Gastrocnemius medialis (tissue), 4 donors: ENCODE measurements around the gene PIGX. TPM values are rescaled to one million over a fixed set of nuclear protein-coding genes. Genes with fewer than 3 reads are reported as not detected.

Experiments
- ATAC-seq, 2 donors: fragments of 150-250 bp; one replicate each; pipeline ENCODE4 v1.9.1; 2016
- DNase-seq, 2 donors: peaks; one replicate each; pipeline ENCODE4 v3.0.0-alpha.2; 2019
- H3K27ac ChIP-seq, 4 donors: fragments of 200-600 bp; sonication (generic); 1 replicate in 1 of 4; 2 replicates in 3 of 4; pipeline ENCODE4 v1.5.1; 2016 to 2018; ENCODE audit warnings: mild to moderate bottlenecking in 2 of 4, moderate library complexity in 1 of 4
- H3K27me3 ChIP-seq, 3 donors: fragments of 200-600 bp; sonication (generic) in 2 of 3; 1 replicate in 1 of 3; 2 replicates in 2 of 3; pipeline versions ENCODE4 v1.5.1 to v1.6.0; 2016 to 2019; ENCODE audit warnings: mild to moderate bottlenecking in 1 of 3, moderate library complexity in 1 of 3
- H3K36me3 ChIP-seq, 2 donors: fragments of 200-600 bp; sonication (generic) in 1 of 2; one replicate each; pipeline ENCODE4 v1.5.1; 2017 to 2018
- H3K4me1 ChIP-seq, 2 donors: fragments of 200-600 bp; sonication (generic) in 1 of 2; one replicate each; pipeline ENCODE4 v1.5.1; 2016 to 2017; ENCODE audit warnings: mild to moderate bottlenecking in 2 of 2
- H3K4me3 ChIP-seq, 4 donors: fragments of 200-600 bp; sonication (generic) in 3 of 4; 1 replicate in 1 of 4; 2 replicates in 3 of 4; pipeline ENCODE4 v1.5.1; 2016 to 2019; ENCODE audit warnings: mild to moderate bottlenecking in 2 of 4
- H3K9me3 ChIP-seq, 3 donors: fragments of 200-600 bp; sonication (generic) in 2 of 3; 1 replicate in 1 of 3; 2 replicates in 2 of 3; pipeline ENCODE4 v1.5.1; 2016 to 2019
- CTCF ChIP-seq, 5 experiments: fragments of 450-650 bp in 3 of 5; fragments of 200-600 bp in 2 of 5; sonication (generic) in 2 of 5; IDR thresholded peaks in 4 of 5; conservative IDR thresholded peaks in 1 of 5; 1 replicate in 4 of 5; 2 replicates in 1 of 5; pipeline ENCODE4 v1.5.1; 2016 to 2019; ENCODE audit warnings: antibody characterized with exemption in 5 of 5, mild to moderate bottlenecking in 3 of 5, moderate library complexity in 3 of 5
- POLR2A ChIP-seq, 2 donors: fragments of 450-650 bp; IDR thresholded peaks; one replicate each; pipeline ENCODE4 v1.6.1; 2017; ENCODE audit warnings: antibody characterized with exemption in 2 of 2, mild to moderate bottlenecking in 2 of 2, moderate library complexity in 2 of 2
- in situ Hi-C, 4 donors: fragments of 200-750 bp; cut with MboI; loops; one replicate each; pipeline versions ENCODE4 v1.15.0 to v1.8.0; 2017; ENCODE audit warnings: low sequenced_read_pairs in 4 of 4
- intact Hi-C: fragments of 100-400 bp; cut with DNase I; formaldehyde crosslinking; loops from one replicate; pipeline ENCODE4 v1.15.1; 2023; ENCODE audit warnings: low total_unique reads
- total RNA-seq, 4 donors: library from RNA; depleted of rRNA; stranded (reverse); fragments of >200 nt; gene quantifications; one replicate each; pipeline versions ENCODE4 v1.1.0 to v1.2.3, GENCODE V29; 2016

Gene PIGX
- total RNA-seq = 10 to 100 TPM; 13.2 to 35.1 (median 28.8) TPM

GRCh38 chr3:196711838-196712513, at the start of gene PIGX, which contains the start of gene CEP19:
PIGX (plus strand) TSS chr3:196712377.
CEP19 (minus strand) TSS chr3:196712250; CDS start chr3:196708657, 3,593 bp downstream.
- in situ Hi-C loops = no loop called here
- Histone ChIP-seq H3K9me3 (no peaks in the 10 kb centered on the region), H3K36me3 (no peaks in the 10 kb centered on the region), H3K4me1 (peaks cover 14 to 20% of the 10 kb centered on the region in 2 donors), H3K4me3 (peak within 1 kb of the TSS; percentile 72 to 100 (median 82)), H3K27me3 (no peaks in the 10 kb centered on the region), H3K27ac (peak within 1 kb of the TSS; percentile 84 to 93 (median 90))
- DNase-seq = peak; percentile 66 to 68
- intact Hi-C loops = loop anchor here (1.0 to 5.0 kb wide), 2 partner anchors 27 to 580 kb away; partner anchors contain the start of gene PAK2
- TF ChIP-seq POLR2A (IDR thresholded peaks at IDR 0.05) = peak; percentile 81 to 88
- peak; percentile 13 to 52 (median 41) for TF ChIP-seq CTCF (IDR thresholded peaks at IDR 0.05 in 4 of 5, conservative IDR thresholded peaks at IDR 0.05 in 1 of 5)
- peak; percentile 94 for ATAC-seq

GRCh38 chr3:196662711-196663571, 49.2 kb upstream of the PIGX start:
- Histone ChIP-seq H3K27ac (no peak overlapping the region), H3K27me3 (peaks cover 0 to 2% (median 0%) of the 10 kb centered on the region in 3 donors), H3K4me1 (no peaks in the 10 kb centered on the region), H3K36me3 (no peaks in the 10 kb centered on the region), H3K9me3 (no peaks in the 10 kb centered on the region), H3K4me3 (no peak overlapping the region)
- in situ Hi-C loops (no loop called here), intact Hi-C loops (no loop called here)
- TF ChIP-seq CTCF (IDR thresholded peaks at IDR 0.05 in 4 of 5, conservative IDR thresholded peaks at IDR 0.05 in 1 of 5) (no peak), POLR2A (IDR thresholded peaks at IDR 0.05) (no peak)
- DNase-seq (no peak), ATAC-seq (no peak)

GRCh38 chr3:196666001-196666867, 45.9 kb upstream of the PIGX start:
- no peaks in the 10 kb centered on the region for H3K36me3 ChIP-seq
- H3K4me3 ChIP-seq = no peak overlapping the region
- H3K4me1 ChIP-seq = no peaks in the 10 kb centered on the region
- ATAC-seq = peak in 1 of 2 donors; percentile 27
- H3K27me3 ChIP-seq = peaks cover 0 to 2% (median 0%) of the 10 kb centered on the region in 3 donors
- H3K27ac ChIP-seq = no peak overlapping the region
- DNase-seq = no peak
- in situ Hi-C loops = no loop called here
- H3K9me3 ChIP-seq = no peaks in the 10 kb centered on the region
- TF ChIP-seq CTCF (IDR thresholded peaks at IDR 0.05 in 4 of 5, conservative IDR thresholded peaks at IDR 0.05 in 1 of 5) (no peak), POLR2A (IDR thresholded peaks at IDR 0.05) (no peak)
- intact Hi-C loops = no loop called here

- intact Hi-C loops (no loop called here), in situ Hi-C loops (no loop called here)
- Histone ChIP-seq H3K36me3 (no peaks in the 10 kb centered on the region), H3K4me3 (no peak overlapping the region), H3K27me3 (peaks cover 0 to 2% (median 0%) of the 10 kb centered on the region in 3 donors), H3K27ac (no peak overlapping the region), H3K9me3 (no peaks in the 10 kb centered on the region), H3K4me1 (no peaks in the 10 kb centered on the region)
- DNase-seq (no peak), ATAC-seq (no peak)
- no peak for TF ChIP-seq CTCF (IDR thresholded peaks at IDR 0.05 in 4 of 5, conservative IDR thresholded peaks at IDR 0.05 in 1 of 5)
- TF ChIP-seq POLR2A (IDR thresholded peaks at IDR 0.05) = no peak
Observed at GRCh38 chr3:196667056-196667825, 44.9 kb upstream of the PIGX start.
